Measurements from ENCODE around the gene TMC5. TPM values are rescaled to one million over a fixed set of nuclear protein-coding genes. Genes with fewer than 3 reads are reported as not detected.
A peak's percentile ranks its signal among the peaks of the same experiment; 100 is the strongest.

TMC5 gene
- total RNA-seq, 4 donors from 2014 or later, result 0.19 TPM; not detected in 3

DNA sequence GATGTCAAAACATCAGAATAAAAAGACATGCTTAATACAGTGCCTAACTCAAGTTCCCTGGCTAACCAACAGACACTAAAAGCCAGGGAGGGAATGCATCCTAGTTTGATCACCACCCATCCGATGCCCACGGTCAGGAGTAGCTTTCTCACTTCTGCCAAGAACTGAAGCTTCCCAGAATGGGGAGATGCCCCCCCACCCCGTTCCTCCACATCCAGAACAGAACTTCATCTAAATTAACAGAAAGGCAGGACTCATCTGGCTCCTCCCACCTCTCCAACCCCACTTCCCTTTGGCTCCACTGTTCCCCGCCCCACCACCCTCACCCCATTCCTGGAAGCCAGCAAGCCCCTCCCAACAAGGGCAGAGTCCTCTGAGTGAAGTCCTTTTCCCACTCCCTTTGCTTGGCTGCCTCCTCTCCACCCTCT is 70.5 kb downstream of the TMC5 start:
- Histone ChIP-seq H3K4me1 (no peaks in the 10 kb centered on the region), H3K27ac (no peak overlapping the region), H3K36me3 (no peaks in the 10 kb centered on the region), H3K27me3 (no peaks in the 10 kb centered on the region), H3K9me3 (no peaks in the 10 kb centered on the region), H3K4me3 (no peak overlapping the region)
- ATAC-seq, result no peak
- intact Hi-C loops (cut with DNase I; ENCODE audit: low total_unique reads) (no loop called here), in situ Hi-C loops (cut with MboI; ENCODE audit: low sequenced_read_pairs in 4 of 4) (no loop called here)
- peak in 1 of 2 donors; percentile 4 for DNase-seq
- TF ChIP-seq, protein P1, sequence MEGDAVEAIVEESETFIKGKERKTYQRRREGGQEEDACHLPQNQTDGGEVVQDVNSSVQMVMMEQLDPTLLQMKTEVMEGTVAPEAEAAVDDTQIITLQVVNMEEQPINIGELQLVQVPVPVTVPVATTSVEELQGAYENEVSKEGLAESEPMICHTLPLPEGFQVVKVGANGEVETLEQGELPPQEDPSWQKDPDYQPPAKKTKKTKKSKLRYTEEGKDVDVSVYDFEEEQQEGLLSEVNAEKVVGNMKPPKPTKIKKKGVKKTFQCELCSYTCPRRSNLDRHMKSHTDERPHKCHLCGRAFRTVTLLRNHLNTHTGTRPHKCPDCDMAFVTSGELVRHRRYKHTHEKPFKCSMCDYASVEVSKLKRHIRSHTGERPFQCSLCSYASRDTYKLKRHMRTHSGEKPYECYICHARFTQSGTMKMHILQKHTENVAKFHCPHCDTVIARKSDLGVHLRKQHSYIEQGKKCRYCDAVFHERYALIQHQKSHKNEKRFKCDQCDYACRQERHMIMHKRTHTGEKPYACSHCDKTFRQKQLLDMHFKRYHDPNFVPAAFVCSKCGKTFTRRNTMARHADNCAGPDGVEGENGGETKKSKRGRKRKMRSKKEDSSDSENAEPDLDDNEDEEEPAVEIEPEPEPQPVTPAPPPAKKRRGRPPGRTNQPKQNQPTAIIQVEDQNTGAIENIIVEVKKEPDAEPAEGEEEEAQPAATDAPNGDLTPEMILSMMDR (IDR thresholded peaks at IDR 0.05 in 4 of 5, conservative IDR thresholded peaks at IDR 0.05 in 1 of 5), result no peak
- TF ChIP-seq POLR2A (IDR thresholded peaks at IDR 0.05), result no peak

GRCh38 chr16:19490619-19491018 is 72.9 kb downstream of the TMC5 start:
- in situ Hi-C loops (cut with MboI; ENCODE audit: low sequenced_read_pairs in 4 of 4) (no loop called here), intact Hi-C loops (cut with DNase I; ENCODE audit: low total_unique reads) (no loop called here)
- Histone ChIP-seq H3K36me3 (no peaks in the 10 kb centered on the region), H3K9me3 (no peaks in the 10 kb centered on the region), H3K4me1 (no peaks in the 10 kb centered on the region), H3K4me3 (no peak overlapping the region), H3K27ac (no peak overlapping the region), H3K27me3 (no peaks in the 10 kb centered on the region)
- no peak for TF ChIP-seq POLR2A (IDR thresholded peaks at IDR 0.05)
- TF ChIP-seq, protein P1 (IDR thresholded peaks at IDR 0.05 in 4 of 5, conservative IDR thresholded peaks at IDR 0.05 in 1 of 5), result no peak
- ATAC-seq (no peak), DNase-seq (no peak)

- H3K9me3 ChIP-seq, result no peaks in the 10 kb centered on the region
- in situ Hi-C loops (cut with MboI; ENCODE audit: low sequenced_read_pairs in 4 of 4) (no loop called here), intact Hi-C loops (cut with DNase I; ENCODE audit: low total_unique reads) (no loop called here)
- DNase-seq (no peak), ATAC-seq (no peak)
- H3K4me3 ChIP-seq, result no peak overlapping the region
- H3K36me3 ChIP-seq, result peaks cover 0 to 8% of the 10 kb centered on the region in 2 donors
- H3K27me3 ChIP-seq, result no peaks in the 10 kb centered on the region
- no peaks in the 10 kb centered on the region for H3K4me1 ChIP-seq
- H3K27ac ChIP-seq, result no peak overlapping the region
- TF ChIP-seq, protein P1 (IDR thresholded peaks at IDR 0.05 in 4 of 5, conservative IDR thresholded peaks at IDR 0.05 in 1 of 5), result no peak
- TF ChIP-seq POLR2A (IDR thresholded peaks at IDR 0.05), result no peak
Measured at GRCh38 chr16:19497176-19497575, 79.5 kb downstream of the TMC5 start.

DNA sequence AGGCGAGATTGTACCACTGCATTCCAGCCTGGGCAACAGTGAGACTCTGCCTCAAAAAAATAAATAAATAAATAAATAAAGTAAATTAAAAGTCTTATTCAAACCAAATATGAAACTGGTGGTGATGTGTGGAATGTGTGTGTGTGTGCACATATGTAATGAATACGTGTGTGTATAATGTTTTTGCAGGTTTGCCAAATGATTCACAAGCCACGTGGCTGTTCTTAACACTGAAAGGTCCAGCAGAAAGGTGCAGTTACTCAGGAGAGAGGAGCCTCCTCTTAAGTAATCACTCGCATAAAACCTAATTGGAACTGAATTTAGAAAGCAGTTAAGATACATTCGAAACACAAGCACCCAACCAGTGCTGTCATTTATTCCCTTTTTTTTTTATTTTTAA is 81.3 kb downstream of the TMC5 start:
- no peaks in the 10 kb centered on the region for H3K9me3 ChIP-seq
- ATAC-seq (no peak), DNase-seq (no peak)
- peaks cover 5 to 24% of the 10 kb centered on the region in 2 donors for H3K36me3 ChIP-seq
- H3K27ac ChIP-seq, result no peak overlapping the region
- H3K27me3 ChIP-seq, result no peaks in the 10 kb centered on the region
- no peak overlapping the region for H3K4me3 ChIP-seq
- in situ Hi-C loops (cut with MboI; ENCODE audit: low sequenced_read_pairs in 4 of 4), result no loop called here
- no peaks in the 10 kb centered on the region for H3K4me1 ChIP-seq
- intact Hi-C loops (cut with DNase I; ENCODE audit: low total_unique reads), result no loop called here
- TF ChIP-seq POLR2A (IDR thresholded peaks at IDR 0.05), result no peak
- TF ChIP-seq, protein P1 (IDR thresholded peaks at IDR 0.05 in 4 of 5, conservative IDR thresholded peaks at IDR 0.05 in 1 of 5), result no peak

- Histone ChIP-seq H3K4me1 (no peaks in the 10 kb centered on the region), H3K9me3 (no peaks in the 10 kb centered on the region), H3K36me3 (peaks cover 5 to 28% of the 10 kb centered on the region in 2 donors), H3K27ac (no peak overlapping the region), H3K4me3 (no peak overlapping the region), H3K27me3 (no peaks in the 10 kb centered on the region)
- in situ Hi-C loops (cut with MboI; ENCODE audit: low sequenced_read_pairs in 4 of 4), result no loop called here
- no peak for TF ChIP-seq POLR2A (IDR thresholded peaks at IDR 0.05)
- TF ChIP-seq, protein P1 (IDR thresholded peaks at IDR 0.05 in 4 of 5, conservative IDR thresholded peaks at IDR 0.05 in 1 of 5), result no peak
- no peak for DNase-seq
- no peak for ATAC-seq
- intact Hi-C loops (cut with DNase I; ENCODE audit: low total_unique reads), result no loop called here
Measured at GRCh38 chr16:19499481-19499880, 81.8 kb downstream of the TMC5 start.

All from gastrocnemius medialis (tissue), 4 donors.